HUDEP-2 (cell line): ENCODE results near the gene SIAE.
A peak's percentile ranks its signal among the peaks of the same experiment; 100 is the strongest.

Experiments
- DNase-seq, 76 experiments: peaks; one replicate each; lab custom pipeline; 2025; ENCODE audit not compliant: unreplicated experiment in 76 of 76; lab: John Stamatoyannopoulos, UW

Gene SIAE

GRCh38 chr11:124667601-124668000, 5.9 kb downstream of the SIAE start:
- peak in 3 of 76 experiments; percentile 10 to 26 (median 20) for DNase-seq

- DNase-seq = no peak
Measured at GRCh38 chr11:124663861-124664260, 9.7 kb downstream of the SIAE start.

- DNase-seq = no peak
Measured at GRCh38 chr11:124662106-124662505, 11.4 kb downstream of the SIAE start.

GRCh38 chr11:124661553-124661952, 12.0 kb downstream of the SIAE start:
- DNase-seq = no peak

GRCh38 chr11:124658986-124659385, 14.6 kb downstream of the SIAE start:
- no peak for DNase-seq

GRCh38 chr11:124658501-124658900, 15.0 kb downstream of the SIAE start:
- no peak for DNase-seq

- no peak for DNase-seq
Measured at GRCh38 chr11:124657904-124658303, 15.6 kb downstream of the SIAE start.

- DNase-seq = no peak
Measured at GRCh38 chr11:124656774-124657630, 16.5 kb downstream of the SIAE start.

GRCh38 chr11:124648610-124649009, 24.9 kb downstream of the SIAE start:
- DNase-seq = no peak

- DNase-seq = no peak
Measured at GRCh38 chr11:124646148-124646547, 27.4 kb downstream of the SIAE start.

- peak in 44 of 76 experiments; percentile 5 to 64 (median 28) for DNase-seq
Measured at GRCh38 chr11:124644426-124645280, 28.9 kb downstream of the SIAE start.

GRCh38 chr11:124643605-124644425, 29.7 kb downstream of the SIAE start:
- DNase-seq = peak in 40 of 76 experiments; percentile 3 to 80 (median 45)

GRCh38 chr11:124643042-124643604, 30.4 kb downstream of the SIAE start:
- DNase-seq = no peak

GRCh38 chr11:124642628-124643027, 30.9 kb downstream of the SIAE start:
- no peak for DNase-seq

GRCh38 chr11:124640666-124641065, 32.9 kb downstream of the SIAE start:
- DNase-seq = no peak

- DNase-seq = no peak
Measured at GRCh38 chr11:124639186-124639585, 34.4 kb downstream of the SIAE start.

- peak in 14 of 76 experiments; percentile 3 to 49 (median 14) for DNase-seq
Measured at GRCh38 chr11:124638500-124638899, 35.0 kb downstream of the SIAE start.

- DNase-seq = no peak
Measured at GRCh38 chr11:124635932-124636331, 37.6 kb downstream of the SIAE start.

- DNase-seq = peak in 6 of 76 experiments; percentile 2 to 24 (median 14)
Measured at GRCh38 chr11:124633355-124633754, 40.2 kb downstream of the SIAE start.

GRCh38 chr11:124629961-124630360, 43.6 kb downstream of the SIAE start:
- no peak for DNase-seq
